ENCODE data around the gene PIWIL4.

Gene PIWIL4

GRCh38 chr11:94567181-94567670 is at the start of gene PIWIL4:
Gene PIWIL4 (plus strand): TSS chr11:94567368. CDS start chr11:94567519, 151 bp downstream.
- no peak for DNase-seq

GRCh38 chr11:94518300-94518699 is 48.9 kb upstream of the PIWIL4 start:
- DNase-seq: no peak

- DNase-seq: peak; percentile 17
Observed at GRCh38 chr11:94519478-94520084, 47.6 kb upstream of the PIWIL4 start.

- no peak for DNase-seq
Observed at GRCh38 chr11:94521684-94522083, 45.5 kb upstream of the PIWIL4 start.

- DNase-seq: no peak
Observed at GRCh38 chr11:94524341-94524740, 42.8 kb upstream of the PIWIL4 start.

GRCh38 chr11:94525546-94526324 is 41.4 kb upstream of the PIWIL4 start:
- no peak for DNase-seq

- DNase-seq: no peak
Observed at GRCh38 chr11:94526645-94527438, 40.3 kb upstream of the PIWIL4 start.

GRCh38 chr11:94528551-94528950 is 38.6 kb upstream of the PIWIL4 start:
- no peak for DNase-seq

GRCh38 chr11:94532211-94532610 is 35.0 kb upstream of the PIWIL4 start:
- no peak for DNase-seq

GRCh38 chr11:94533206-94533605 is 34.0 kb upstream of the PIWIL4 start:
- no peak for DNase-seq

- no peak for DNase-seq
Observed at GRCh38 chr11:94533696-94534630, 33.2 kb upstream of the PIWIL4 start.

GRCh38 chr11:94536386-94536785 is 30.8 kb upstream of the PIWIL4 start:
- DNase-seq: no peak

GRCh38 chr11:94537031-94537600 is 30.1 kb upstream of the PIWIL4 start:
- DNase-seq: no peak

GRCh38 chr11:94539420-94539819 is 27.7 kb upstream of the PIWIL4 start:
- no peak for DNase-seq

GRCh38 chr11:94543695-94544645 is 23.2 kb upstream of the PIWIL4 start, which contains the start of gene FUT4:
Gene FUT4 (plus strand): TSS chr11:94543921. CDS start chr11:94544134, 213 bp downstream.
- DNase-seq: peak; percentile 63

GRCh38 chr11:94544646-94545263 is 22.4 kb upstream of the PIWIL4 start:
- no peak for DNase-seq

- DNase-seq: no peak
Observed at GRCh38 chr11:94545264-94546161, 21.7 kb upstream of the PIWIL4 start.

GRCh38 chr11:94546162-94546470 is 21.1 kb upstream of the PIWIL4 start:
- DNase-seq: no peak

- no peak for DNase-seq
Observed at GRCh38 chr11:94546886-94547285, 20.3 kb upstream of the PIWIL4 start.
